Measurements from ENCODE around the gene DBF4.
"Not testable (repeated sequence)": the region's sequence is repeated elsewhere in the genome, so short reads cannot be mapped to it uniquely, and the experiment has no call there.

Gene DBF4

DNA sequence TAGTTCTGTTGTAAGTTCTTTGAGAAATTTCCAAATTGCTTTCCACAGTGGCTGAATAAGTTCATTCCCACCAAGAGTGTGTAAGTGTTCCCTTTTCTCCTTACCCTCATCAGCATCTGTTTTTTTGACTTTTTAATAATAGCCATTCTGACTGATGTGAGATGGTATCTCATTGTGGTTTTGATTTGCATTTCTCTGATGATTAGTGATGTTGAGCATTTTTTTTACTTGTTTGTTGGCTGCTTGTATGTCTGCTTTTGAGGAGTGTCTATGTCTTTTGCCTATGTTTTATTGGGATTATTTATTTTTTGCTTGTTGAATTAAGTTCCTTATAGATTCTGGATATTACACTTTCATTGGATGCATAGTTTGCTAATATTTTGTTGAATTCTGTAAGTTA, 69.6 kb downstream of the DBF4 start:
- not testable (repeated sequence) for H3K36me3 Mint-ChIP-seq (ENCODE audit: insufficient read depth); H3K9me3 Mint-ChIP-seq; ATAC-seq (replicated peaks); DNase-seq; H3K27ac Mint-ChIP-seq; H3K27me3 Mint-ChIP-seq; H3K4me3 Mint-ChIP-seq
- H3K4me1 Mint-ChIP-seq (ENCODE audit: low read depth in 2 of 2), result peaks cover 4 to 11% of the 10 kb centered on the region in 2 donors

DNA sequence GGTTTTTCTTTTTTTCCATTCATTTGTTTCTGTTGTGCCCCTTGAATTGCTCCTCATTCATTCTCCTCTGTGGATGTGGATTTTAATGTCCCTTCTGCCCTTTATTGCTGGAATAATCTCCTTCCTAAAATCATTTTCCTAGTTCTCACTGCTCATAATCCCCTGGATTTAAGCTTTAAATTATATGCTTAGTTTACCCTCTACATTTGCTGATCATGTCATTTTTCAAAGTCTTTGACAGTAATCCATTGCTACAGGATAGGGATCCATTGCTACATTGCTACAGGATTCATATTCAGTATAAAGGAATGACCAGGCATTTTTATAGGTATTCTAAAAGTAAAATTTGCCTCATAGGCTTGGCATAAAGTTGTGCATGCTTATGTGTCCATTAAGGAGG, 72.1 kb downstream of the DBF4 start:
- Mint-ChIP-seq H3K27ac (no peak overlapping the region), H3K4me3 (no peak overlapping the region), H3K27me3 (no peaks in the 10 kb centered on the region), H3K36me3 (ENCODE audit: insufficient read depth) (no peaks in the 10 kb centered on the region), H3K9me3 (no peaks in the 10 kb centered on the region), H3K4me1 (ENCODE audit: low read depth in 2 of 2) (peaks cover 4 to 7% of the 10 kb centered on the region in 2 donors)
- no peak for ATAC-seq (replicated peaks)
- DNase-seq, result no peak
